RKO (cell line): ENCODE data around the gene SULT1A1.
"Not testable (repeated sequence)": the region's sequence is repeated elsewhere in the genome, so short reads cannot be mapped to it uniquely, and the experiment has no call there.

Experiments
- DNase-seq: peaks from one replicate; pipeline ENCODE4 v3.0.0-alpha.2; 2016; ENCODE audit warnings: low spot score

Gene SULT1A1

GRCh38 chr16:28591355-28591754, 18.5 kb downstream of the SULT1A1 start:
- no peak for DNase-seq

- no peak for DNase-seq
Measured at GRCh38 chr16:28590384-28591340, 19.2 kb downstream of the SULT1A1 start.

GRCh38 chr16:28589930-28590329, 19.9 kb downstream of the SULT1A1 start:
- no peak for DNase-seq

- no peak for DNase-seq
Measured at GRCh38 chr16:28589069-28589468, 20.8 kb downstream of the SULT1A1 start.

GRCh38 chr16:28587386-28587785, 22.5 kb downstream of the SULT1A1 start:
- DNase-seq: no peak

- DNase-seq: no peak
Measured at GRCh38 chr16:28586466-28586865, 23.4 kb downstream of the SULT1A1 start.

- DNase-seq: no peak
Measured at GRCh38 chr16:28585674-28586073, 24.2 kb downstream of the SULT1A1 start.

GRCh38 chr16:28580726-28581315, 29.0 kb downstream of the SULT1A1 start:
- no peak for DNase-seq

- no peak for DNase-seq
Measured at GRCh38 chr16:28575446-28576109, 34.3 kb downstream of the SULT1A1 start.

GRCh38 chr16:28574925-28575324, 34.9 kb downstream of the SULT1A1 start:
- DNase-seq: no peak

- DNase-seq: no peak
Measured at GRCh38 chr16:28573738-28574718, 35.8 kb downstream of the SULT1A1 start.

- no peak for DNase-seq
Measured at GRCh38 chr16:28572696-28573510, 36.9 kb downstream of the SULT1A1 start.

GRCh38 chr16:28569968-28570752, 39.7 kb downstream of the SULT1A1 start:
- no peak for DNase-seq

GRCh38 chr16:28569021-28569420, 40.8 kb downstream of the SULT1A1 start:
- DNase-seq: no peak

GRCh38 chr16:28567292-28567691, 42.6 kb downstream of the SULT1A1 start:
- DNase-seq: no peak

GRCh38 chr16:28566233-28566925, 43.5 kb downstream of the SULT1A1 start:
- not testable (repeated sequence) for DNase-seq

GRCh38 chr16:28563218-28563617, 46.6 kb downstream of the SULT1A1 start:
- DNase-seq: no peak

- DNase-seq: no peak
Measured at GRCh38 chr16:28562199-28562598, 47.6 kb downstream of the SULT1A1 start.

GRCh38 chr16:28561557-28562187, 48.2 kb downstream of the SULT1A1 start:
- no peak for DNase-seq
